ENCODE measurements around the gene HDDC3. TPM values are rescaled to one million over a fixed set of nuclear protein-coding genes. Genes with fewer than 3 reads are reported as not detected.

The HDDC3 gene
- total RNA-seq, 6 experiments from 2014 or later, result 8.8 to 17.6 (median 11.5) TPM

GRCh38 chr15:90974216-90974615 lies 41.9 kb upstream of the HDDC3 start:
- TF ChIP-seq CTCF (IDR thresholded peaks at IDR 0.05) (no peak), POLR2A (IDR thresholded peaks at IDR 0.05) (no peak)
- Histone ChIP-seq H3K4me3 (no peak overlapping the region), H3K9me3 (no peaks in the 10 kb centered on the region), H3K4me1 (no peaks in the 10 kb centered on the region), H3K36me3 (no peaks in the 10 kb centered on the region), H3K27ac (no peak overlapping the region), H3K27me3 (no peaks in the 10 kb centered on the region)
- no peak for ATAC-seq
- 97% methylated on average over 9 of the region's 21 CpGs for WGBS (ENCODE audit: insufficient coverage, low coverage, low lambda C conversion rate, missing lambda C conversion rate)
- intact Hi-C loops (cut with DNase I), result no loop called here
- DNase-seq, result no peak

DNA sequence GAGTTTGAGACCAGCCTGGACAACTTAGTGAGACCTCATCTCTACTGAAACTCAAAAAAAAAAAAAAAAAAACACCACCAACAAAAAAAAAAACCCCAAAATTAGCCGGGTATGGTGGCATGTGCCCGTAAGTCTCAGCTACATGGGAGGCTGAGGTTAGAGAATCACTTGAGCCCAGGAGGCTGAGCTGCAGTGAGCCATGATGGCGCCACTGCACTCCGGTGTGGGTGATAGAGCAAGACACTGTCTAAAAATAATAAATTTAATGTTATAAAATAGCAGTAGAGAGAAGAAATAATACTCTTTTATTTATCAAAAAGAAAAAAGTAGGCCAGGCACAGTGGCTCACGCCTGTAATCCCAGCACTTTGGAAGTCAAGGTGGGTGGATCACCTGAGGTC lies 39.8 kb upstream of the HDDC3 start:
- H3K36me3 ChIP-seq, result no peaks in the 10 kb centered on the region
- H3K9me3 ChIP-seq, result no peaks in the 10 kb centered on the region
- TF ChIP-seq CTCF (IDR thresholded peaks at IDR 0.05) (no peak), POLR2A (IDR thresholded peaks at IDR 0.05) (no peak)
- H3K4me1 ChIP-seq, result no peaks in the 10 kb centered on the region
- ATAC-seq (no peak), DNase-seq (no peak)
- intact Hi-C loops (cut with DNase I), result no loop called here
- no peak overlapping the region for H3K27ac ChIP-seq
- WGBS (ENCODE audit: insufficient coverage, low coverage, low lambda C conversion rate, missing lambda C conversion rate), result 87% methylated on average over 5 of the region's 5 CpGs
- H3K4me3 ChIP-seq, result no peak overlapping the region
- H3K27me3 ChIP-seq, result no peaks in the 10 kb centered on the region

GRCh38 chr15:90970274-90970673 lies 37.9 kb upstream of the HDDC3 start:
- H3K36me3 ChIP-seq, result no peaks in the 10 kb centered on the region
- ATAC-seq (no peak), DNase-seq (no peak)
- 98% methylated on average over 6 of the region's 7 CpGs for WGBS (ENCODE audit: insufficient coverage, low coverage, low lambda C conversion rate, missing lambda C conversion rate)
- no peak overlapping the region for H3K27ac ChIP-seq
- no peaks in the 10 kb centered on the region for H3K4me1 ChIP-seq
- H3K27me3 ChIP-seq, result no peaks in the 10 kb centered on the region
- no peak overlapping the region for H3K4me3 ChIP-seq
- TF ChIP-seq CTCF (IDR thresholded peaks at IDR 0.05) (no peak), POLR2A (IDR thresholded peaks at IDR 0.05) (no peak)
- no peaks in the 10 kb centered on the region for H3K9me3 ChIP-seq
- intact Hi-C loops (cut with DNase I), result no loop called here

GRCh38 chr15:90968434-90968833 lies 36.1 kb upstream of the HDDC3 start:
- intact Hi-C loops (cut with DNase I), result no loop called here
- H3K27ac ChIP-seq, result no peak overlapping the region
- DNase-seq (no peak), ATAC-seq (no peak)
- no peaks in the 10 kb centered on the region for H3K27me3 ChIP-seq
- TF ChIP-seq POLR2A (IDR thresholded peaks at IDR 0.05) (no peak), CTCF (IDR thresholded peaks at IDR 0.05) (no peak)
- H3K9me3 ChIP-seq, result no peaks in the 10 kb centered on the region
- WGBS (ENCODE audit: insufficient coverage, low coverage, low lambda C conversion rate, missing lambda C conversion rate), result 100% methylated on average over 1 of the region's 1 CpG
- H3K4me3 ChIP-seq, result no peak overlapping the region
- no peaks in the 10 kb centered on the region for H3K4me1 ChIP-seq
- H3K36me3 ChIP-seq, result peaks cover 0 to 2% (median 0%) of the 10 kb centered on the region in 4 donors

GRCh38 chr15:90967206-90967605 lies 34.9 kb upstream of the HDDC3 start:
- Histone ChIP-seq H3K4me1 (no peaks in the 10 kb centered on the region), H3K4me3 (no peak overlapping the region), H3K27ac (no peak overlapping the region), H3K9me3 (no peaks in the 10 kb centered on the region), H3K36me3 (peaks cover 0 to 2% (median 0%) of the 10 kb centered on the region in 4 donors), H3K27me3 (no peaks in the 10 kb centered on the region)
- TF ChIP-seq CTCF (IDR thresholded peaks at IDR 0.05) (no peak), POLR2A (IDR thresholded peaks at IDR 0.05) (no peak)
- ATAC-seq (no peak), DNase-seq (no peak)
- intact Hi-C loops (cut with DNase I), result no loop called here
- 80% methylated on average over 5 of the region's 5 CpGs for WGBS (ENCODE audit: insufficient coverage, low coverage, low lambda C conversion rate, missing lambda C conversion rate)

Measured in right lobe of liver (tissue), 6 donors.